HG03135 (cell line): Measurements from ENCODE around the gene USP17L29.
"Not testable (repeated sequence)": the region's sequence is repeated elsewhere in the genome, so short reads cannot be mapped to it uniquely, and the experiment has no call there.

ENCODE experiments used
- ATAC-seq: cut with Tn5 transposase; IDR thresholded peaks from one replicate; pipeline ENCODE4 v1.9.1; 2021; ENCODE audit warnings: mild to moderate bottlenecking, moderate library complexity; ENCODE audit not compliant: unreplicated experiment

The USP17L29 gene

GRCh38 chr4:9353338-9353737 is at the start of gene USP17L29:
Gene USP17L29, plus strand, starts transcription at chr4:9353638. Its CDS starts 0 bp downstream, at chr4:9353638.
- not testable (repeated sequence) for ATAC-seq

- not testable (repeated sequence) for ATAC-seq
These were observed 29.2 kb upstream of the USP17L29 start for GRCh38 chr4:9324191-9324590.

- ATAC-seq = not testable (repeated sequence)
These were observed 28.6 kb upstream of the USP17L29 start, which contains the start of gene USP17L24 for GRCh38 chr4:9324865-9325264. Gene USP17L24, plus strand, starts transcription at chr4:9325165. Its CDS starts 0 bp downstream, at chr4:9325165.

- ATAC-seq = not testable (repeated sequence)
These were observed 23.8 kb upstream of the USP17L29 start, which contains the start of gene USP17L25 for GRCh38 chr4:9329611-9330010. Gene USP17L25, plus strand, starts transcription at chr4:9329911. Its CDS starts 0 bp downstream, at chr4:9329911.

- not testable (repeated sequence) for ATAC-seq
These were observed 19.1 kb upstream of the USP17L29 start, which contains the start of gene USP17L26 for GRCh38 chr4:9334358-9334757. Gene USP17L26, plus strand, starts transcription at chr4:9334658. Its CDS starts 0 bp downstream, at chr4:9334658.

GRCh38 chr4:9339103-9339502 is 14.3 kb upstream of the USP17L29 start, which contains the start of gene USP17L5:
Gene USP17L5, plus strand, starts transcription at chr4:9339403. Its CDS starts 0 bp downstream, at chr4:9339403.
- not testable (repeated sequence) for ATAC-seq

- not testable (repeated sequence) for ATAC-seq
These were observed 9.6 kb upstream of the USP17L29 start, which contains the start of gene USP17L27 for GRCh38 chr4:9343848-9344247. Gene USP17L27, plus strand, starts transcription at chr4:9344148. Its CDS starts 0 bp downstream, at chr4:9344148.

- ATAC-seq = not testable (repeated sequence)
These were observed 4.8 kb upstream of the USP17L29 start, which contains the start of gene USP17L28 for GRCh38 chr4:9348593-9348992. Gene USP17L28, plus strand, starts transcription at chr4:9348893. Its CDS starts 0 bp downstream, at chr4:9348893.

- not testable (repeated sequence) for ATAC-seq
These were observed 2.6 kb upstream of the USP17L29 start for GRCh38 chr4:9350866-9351265.

GRCh38 chr4:9362829-9363228 is 9.4 kb downstream of the USP17L29 start, which contains the start of gene USP17L30:
Gene USP17L30, plus strand, starts transcription at chr4:9363129. Its CDS starts 0 bp downstream, at chr4:9363129.
- ATAC-seq = not testable (repeated sequence)

- ATAC-seq = not testable (repeated sequence)
These were observed 26.4 kb downstream of the USP17L29 start for GRCh38 chr4:9379881-9380280.

- ATAC-seq = not testable (repeated sequence)
These were observed 27.6 kb downstream of the USP17L29 start for GRCh38 chr4:9381012-9381534.

- ATAC-seq = no peak
These were observed 30.7 kb downstream of the USP17L29 start for GRCh38 chr4:9384126-9384525.

GRCh38 chr4:9389001-9389400 is 35.6 kb downstream of the USP17L29 start:
- ATAC-seq = not testable (repeated sequence)
